ENCODE measurements around the gene RPRD2. TPM values are rescaled to one million over a fixed set of nuclear protein-coding genes. Genes with fewer than 3 reads are reported as not detected.

RPRD2 gene
- total and polyA plus RNA-seq, 2 of the 4 experiments (the other 2 are of a cell fraction): 3.9 to 11.6 TPM

- H3K4me3 ChIP-seq (ENCODE audit: insufficient read depth, low read depth, low read length): peak overlapping the region; percentile 66
- H3K27ac ChIP-seq (ENCODE audit: insufficient read depth, low read length): peak overlapping the region; percentile 54
- 0 out of 2 replicates have a peak overlapping the region, but pooled peaks have one; percentile 40 for H4K91ac ChIP-seq (ENCODE audit: insufficient read depth, low read depth, low read length)
- 0% methylated on average over 2 of the region's 7 CpGs; no CpG with 5 or more reads in 1 of the 2 experiments for WGBS, 2 experiments (ENCODE audit: extremely low coverage in 2 of 2, insufficient read length in 1 of 2)
- peak overlapping the region; percentile 73 for H3K14ac ChIP-seq (replicated peaks; ENCODE audit: low read depth, low read length)
- dilution Hi-C loops (cut with HindIII; ENCODE audit: low sequenced_read_pairs, unreplicated experiment): no loop called here
- peak overlapping the region; percentile 51 for H3K56ac ChIP-seq (ENCODE audit: extremely low read depth, insufficient read depth, low read length)
- DNase-seq (no peak), ATAC-seq (ENCODE audit: low read depth) (no peak)
- peak overlapping the region; percentile 78 for H2AK5ac ChIP-seq (ENCODE audit: low read depth, low read length)
- H2BK15ac ChIP-seq (ENCODE audit: low read depth, low read length): no peak overlapping the region
- peaks cover 13% of the 10 kb centered on the region for H3K36me3 ChIP-seq (ENCODE audit: control insufficient read depth, insufficient read depth, low read length)
- H3K9ac ChIP-seq (ENCODE audit: low read depth, low read length): peak overlapping the region; percentile 83
- H2BK20ac ChIP-seq (ENCODE audit: low read depth, low read length): no peak overlapping the region
- TF ChIP-seq RFX5 (IDR thresholded peaks at IDR 0.05; ENCODE audit: low read depth, low read length) (no peak), MAZ (IDR thresholded peaks at IDR 0.05; ENCODE audit: borderline replicate concordance, low read depth, low read length) (no peak), BHLHE40 (IDR thresholded peaks at IDR 0.05; ENCODE audit: low read depth, low read length) (no peak), NFE2L2 (IDR thresholded peaks at IDR 0.05; ENCODE audit: low read depth, low read length) (no peak), SMC3 (IDR thresholded peaks at IDR 0.05; ENCODE audit: low read depth, low read length) (no peak), CEBPB (IDR thresholded peaks at IDR 0.05; ENCODE audit: low read depth, low read length) (no peak), CTCF (conservative IDR thresholded peaks at IDR 0.05; ENCODE audit: low read depth, low read length) (no peak), MXI1 (IDR thresholded peaks at IDR 0.05; ENCODE audit: borderline replicate concordance, low read depth, low read length) (no peak), USF2 (IDR thresholded peaks at IDR 0.05; ENCODE audit: low read depth, low read length) (no peak), RCOR1 (IDR thresholded peaks at IDR 0.05; ENCODE audit: insufficient replicate concordance, low read length) (no peak), CHD1 (IDR thresholded peaks at IDR 0.05; ENCODE audit: low read depth, low read length) (no peak), POLR2A (IDR thresholded peaks at IDR 0.05; ENCODE audit: low read depth, low read length) (no peak), ELK1 (IDR thresholded peaks at IDR 0.05; ENCODE audit: borderline replicate concordance, low read depth, low read length) (no peak), MAFK (IDR thresholded peaks at IDR 0.05; ENCODE audit: low read depth, low read length) (no peak), RAD21 (IDR thresholded peaks at IDR 0.05; ENCODE audit: low read length) (no peak), FOS (IDR thresholded peaks at IDR 0.05; ENCODE audit: low read depth, low read length) (no peak)
- peak overlapping the region; percentile 93 for H2AFZ ChIP-seq (replicated peaks; ENCODE audit: low read length, poor library complexity)
- H2BK5ac ChIP-seq (ENCODE audit: low read depth, low read length, poor library complexity, severe bottlenecking): peak overlapping the region; percentile 27
- H3K18ac ChIP-seq (ENCODE audit: low read depth, low read length): no peak overlapping the region
- H4K8ac ChIP-seq (ENCODE audit: low read depth in 2 of 2, low read length in 2 of 2): peak overlapping the region; percentile 17 to 91
- no peaks in the 10 kb centered on the region for H3K27me3 ChIP-seq (ENCODE audit: control insufficient read depth, insufficient read depth, low read length)
- peak overlapping the region; percentile 25 for H3K23ac ChIP-seq (ENCODE audit: low read depth, low read length)
- peaks cover 10 to 17% of the 10 kb centered on the region in 2 experiments for H3K79me1 ChIP-seq (ENCODE audit: low read depth in 1 of 2, low read length in 2 of 2)
- no peaks in the 10 kb centered on the region for H3K9me3 ChIP-seq (ENCODE audit: control insufficient read depth, insufficient read depth, low read length)
- H3K4ac ChIP-seq (ENCODE audit: low read depth, low read length): peak overlapping the region; percentile 64
- H3K4me1 ChIP-seq (ENCODE audit: control insufficient read depth, insufficient read depth, low read length): no peaks in the 10 kb centered on the region; the same call in 1 of the 2 replicates
- peak overlapping the region; percentile 96 for H2AK9ac ChIP-seq (replicated peaks; ENCODE audit: low read depth, low read length, poor library complexity)
- H3K9me1 ChIP-seq (ENCODE audit: insufficient read depth, low read length): peaks cover 4% of the 10 kb centered on the region
- peak overlapping the region; percentile 24; the same call in 1 of the 2 replicates for H4K5ac ChIP-seq (ENCODE audit: low read depth, low read length)
- H2BK120ac ChIP-seq (ENCODE audit: low read depth, low read length): no peak overlapping the region
- BruUV-seq (replicated peaks): no TSS peak
- ChIA-PET CTCF (no interaction called here), POLR2A (ENCODE audit: unreplicated experiment) (no interaction called here)
- intact Hi-C loops (cut with micrococcal nuclease): loop anchor here (1.0 to 5.0 kb wide), 4 partner anchors 45 to 134 kb away; partner anchors contain the start of gene ADAMTSL4
- in situ Hi-C loops (cut with MboI; ENCODE audit: low sequenced_read_pairs): no loop called here
- no peaks in the 10 kb centered on the region for H4K20me1 ChIP-seq (ENCODE audit: insufficient read depth, low read length)
- peak overlapping the region; percentile 90 for H3K4me2 ChIP-seq (ENCODE audit: low read depth, low read length)
These were observed 123.8 kb downstream of the RPRD2 start for GRCh38 chr1:150487763-150488115.

All from IMR-90 (cell line).